Measurements from ENCODE around the gene PRRG2. TPM values are rescaled to one million over a fixed set of nuclear protein-coding genes. Genes with fewer than 3 reads are reported as not detected.

PRRG2 gene
- total and polyA plus RNA-seq, 8 donors: 6.5 to 15.9 (median 8.5) TPM

DNA sequence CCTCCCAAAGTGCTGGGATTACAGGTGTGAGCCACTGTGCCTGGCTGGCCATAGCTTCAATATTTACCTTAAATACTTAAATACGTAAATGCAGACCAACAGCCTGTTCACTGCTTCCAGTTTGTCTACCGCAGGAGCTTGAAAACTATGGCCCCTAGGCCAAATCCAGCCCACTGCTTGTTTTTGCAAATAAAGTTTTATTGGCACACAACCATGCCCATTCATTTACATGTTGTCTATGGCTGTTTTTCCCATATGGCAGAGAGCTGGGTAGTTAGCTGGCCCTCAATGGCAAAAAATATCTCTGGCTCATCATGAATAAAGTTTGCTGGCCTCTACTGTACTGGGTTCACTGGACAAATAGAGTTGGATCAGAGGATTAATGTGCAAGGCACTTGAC, 21.7 kb downstream of the PRRG2 start:
- no peak overlapping the region for H3K27ac ChIP-seq
- no peaks in the 10 kb centered on the region for H3K4me1 ChIP-seq
- TF ChIP-seq, protein P1, sequence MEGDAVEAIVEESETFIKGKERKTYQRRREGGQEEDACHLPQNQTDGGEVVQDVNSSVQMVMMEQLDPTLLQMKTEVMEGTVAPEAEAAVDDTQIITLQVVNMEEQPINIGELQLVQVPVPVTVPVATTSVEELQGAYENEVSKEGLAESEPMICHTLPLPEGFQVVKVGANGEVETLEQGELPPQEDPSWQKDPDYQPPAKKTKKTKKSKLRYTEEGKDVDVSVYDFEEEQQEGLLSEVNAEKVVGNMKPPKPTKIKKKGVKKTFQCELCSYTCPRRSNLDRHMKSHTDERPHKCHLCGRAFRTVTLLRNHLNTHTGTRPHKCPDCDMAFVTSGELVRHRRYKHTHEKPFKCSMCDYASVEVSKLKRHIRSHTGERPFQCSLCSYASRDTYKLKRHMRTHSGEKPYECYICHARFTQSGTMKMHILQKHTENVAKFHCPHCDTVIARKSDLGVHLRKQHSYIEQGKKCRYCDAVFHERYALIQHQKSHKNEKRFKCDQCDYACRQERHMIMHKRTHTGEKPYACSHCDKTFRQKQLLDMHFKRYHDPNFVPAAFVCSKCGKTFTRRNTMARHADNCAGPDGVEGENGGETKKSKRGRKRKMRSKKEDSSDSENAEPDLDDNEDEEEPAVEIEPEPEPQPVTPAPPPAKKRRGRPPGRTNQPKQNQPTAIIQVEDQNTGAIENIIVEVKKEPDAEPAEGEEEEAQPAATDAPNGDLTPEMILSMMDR (IDR thresholded peaks at IDR 0.05): no peak
- H3K4me3 ChIP-seq: no peak overlapping the region
- H3K9me3 ChIP-seq: no peaks in the 10 kb centered on the region
- FAIRE-seq (no peak), DNase-seq (no peak), ATAC-seq (no peak)
- WGBS, 2 donors: 95 to 96% methylated on average over 2 of the region's 2 CpGs
- intact Hi-C loops (cut with DNase I): no loop called here
- peaks cover 0 to 17% (median 8%) of the 10 kb centered on the region in 3 donors for H3K36me3 ChIP-seq
- no peaks in the 10 kb centered on the region for H3K27me3 ChIP-seq

DNA sequence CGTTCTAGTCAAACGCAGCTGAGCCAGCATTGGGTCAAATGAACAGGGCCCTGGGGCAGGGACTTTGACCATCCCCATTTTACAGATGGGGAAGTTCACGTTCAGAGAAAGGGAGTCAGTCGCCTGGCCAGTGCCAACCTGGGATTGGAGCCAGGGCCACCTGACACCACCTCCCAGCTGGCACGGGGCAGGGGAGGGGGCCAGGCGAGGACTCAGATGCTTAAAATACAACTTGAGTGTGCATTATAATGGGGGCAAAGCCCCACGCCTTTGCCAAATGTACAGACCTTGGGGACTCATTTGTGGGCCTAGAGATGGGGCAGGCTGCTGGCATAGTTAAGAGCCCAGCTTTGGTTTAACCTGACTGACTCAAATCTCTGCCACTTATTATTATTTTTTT, 24.5 kb downstream of the PRRG2 start:
- no peak for DNase-seq
- intact Hi-C loops (cut with DNase I): no loop called here

DNA sequence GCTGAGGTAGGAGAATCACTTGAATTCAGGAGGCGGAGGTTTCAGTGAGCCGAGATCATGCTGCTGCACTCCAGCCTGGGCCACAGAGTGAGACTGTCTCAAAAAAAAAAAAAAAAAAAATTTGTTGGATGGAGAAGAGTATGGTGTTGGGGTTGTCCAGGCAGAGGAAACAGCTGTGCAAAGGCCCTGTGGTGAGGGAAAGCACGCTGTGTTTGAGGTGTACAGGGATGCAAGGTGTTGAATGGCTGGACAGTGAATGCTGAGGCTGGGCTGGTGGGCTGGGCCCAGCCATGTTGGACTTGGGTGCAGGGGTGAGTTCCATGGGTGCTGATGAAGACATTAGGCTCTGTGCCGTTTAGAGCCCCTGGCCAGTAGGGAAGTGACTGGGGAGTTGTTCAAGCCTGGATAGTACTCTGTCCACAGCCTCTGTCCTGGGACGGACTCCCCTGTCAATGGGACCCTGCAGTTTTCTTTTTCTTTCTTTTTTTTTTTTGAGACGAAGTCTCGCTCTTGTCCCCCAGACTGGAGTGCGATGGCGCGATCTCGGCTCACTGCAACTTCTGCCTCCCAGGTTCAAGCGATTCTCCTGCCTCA, 28.5 kb downstream of the PRRG2 start:
- Histone ChIP-seq H3K9me3 (no peaks in the 10 kb centered on the region), H3K27me3 (no peaks in the 10 kb centered on the region), H3K4me1 (no peaks in the 10 kb centered on the region), H3K4me3 (no peak overlapping the region), H3K36me3 (peaks cover 0 to 9% (median 0%) of the 10 kb centered on the region in 3 donors), H3K27ac (no peak overlapping the region)
- no peak for DNase-seq
- TF ChIP-seq, protein P1 (IDR thresholded peaks at IDR 0.05): no peak
- ATAC-seq: no peak
- 97 to 98% methylated on average over 12 of the region's 12 CpGs for WGBS, 2 donors
- FAIRE-seq: no peak
- intact Hi-C loops (cut with DNase I): no loop called here

More for the DNA sequence above, 24.5 kb downstream of the PRRG2 start:
- no peaks in the 10 kb centered on the region for H3K4me1 ChIP-seq
- no peak for FAIRE-seq
- no peaks in the 10 kb centered on the region for H3K27me3 ChIP-seq
- WGBS, 2 donors: 57 to 61% methylated on average over 7 of the region's 7 CpGs
- TF ChIP-seq, protein P1 (IDR thresholded peaks at IDR 0.05): no peak
- H3K27ac ChIP-seq: no peak overlapping the region
- ATAC-seq: peak in 1 of 4 donors; percentile 24
- H3K36me3 ChIP-seq: peaks cover 0 to 10% (median 9%) of the 10 kb centered on the region in 3 donors
- H3K4me3 ChIP-seq: no peak overlapping the region
- no peaks in the 10 kb centered on the region for H3K9me3 ChIP-seq

DNA sequence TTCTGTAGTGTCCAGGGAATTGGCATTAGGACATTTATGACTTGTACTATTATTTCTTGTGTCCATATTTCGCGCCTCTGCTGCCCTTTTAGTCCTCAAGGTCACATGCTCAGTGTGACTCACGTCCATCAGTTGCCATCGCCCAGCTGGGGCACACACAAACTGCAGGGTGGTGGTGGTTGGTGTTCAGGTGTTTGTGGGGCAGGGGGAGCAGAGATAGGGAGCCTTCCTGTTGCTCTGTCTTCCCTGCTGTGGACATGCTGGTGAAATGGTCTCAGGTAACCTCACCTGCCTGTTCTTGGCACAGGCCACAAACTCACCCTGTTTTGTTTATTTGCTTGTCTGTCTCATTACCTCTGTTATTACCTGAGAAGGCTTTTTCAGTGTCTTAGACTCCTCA, 32.3 kb downstream of the PRRG2 start:
- Histone ChIP-seq H3K4me3 (no peak overlapping the region), H3K4me1 (no peaks in the 10 kb centered on the region), H3K9me3 (no peaks in the 10 kb centered on the region), H3K36me3 (peaks cover 0 to 23% (median 14%) of the 10 kb centered on the region in 3 donors), H3K27me3 (no peaks in the 10 kb centered on the region), H3K27ac (no peak overlapping the region)
- peak in 1 of 6 donors; percentile 55 for DNase-seq
- TF ChIP-seq, protein P1 (IDR thresholded peaks at IDR 0.05): no peak
- 43 to 46% methylated on average over 4 of the region's 4 CpGs for WGBS, 2 donors
- intact Hi-C loops (cut with DNase I): no loop called here
- FAIRE-seq: no peak
- peak; percentile 25 to 74 (median 54) for ATAC-seq

DNA sequence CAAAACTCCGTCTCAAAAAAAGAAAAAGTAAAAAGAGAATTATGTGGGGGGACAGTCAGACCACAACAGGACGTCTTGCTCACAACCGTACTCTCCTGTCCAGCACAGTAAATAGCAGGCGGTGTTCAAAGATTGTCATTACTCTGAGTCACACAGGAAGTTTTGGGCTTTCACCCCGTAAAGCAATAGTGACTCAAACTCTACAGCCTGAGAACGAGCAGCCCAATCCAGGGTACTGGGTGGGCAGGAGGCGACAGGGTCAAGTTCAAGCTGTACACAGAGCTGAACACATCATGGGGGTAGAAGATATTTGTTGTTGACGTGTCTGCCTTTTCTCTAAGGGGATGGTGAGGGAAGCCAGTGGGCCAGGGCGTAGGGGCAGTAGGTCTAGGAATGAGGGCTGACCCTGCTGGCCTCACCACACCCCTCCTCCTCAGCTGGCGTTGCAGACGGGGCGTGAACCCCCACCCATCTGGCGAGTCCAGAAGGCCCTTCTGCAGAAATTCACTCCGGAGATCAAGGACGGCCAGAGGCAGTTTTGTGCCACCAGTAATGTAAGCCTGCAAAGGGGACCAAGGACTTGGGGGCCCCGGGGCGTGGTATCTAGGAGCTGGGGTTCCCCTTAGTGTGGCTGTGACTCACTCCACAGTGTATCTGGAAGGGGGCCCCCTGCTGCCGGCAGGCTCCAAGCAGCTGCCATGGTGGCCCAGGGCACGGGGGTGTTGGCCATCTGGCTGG, 33.1 kb downstream of the PRRG2 start:
- TF ChIP-seq, protein P1 (IDR thresholded peaks at IDR 0.05): no peak
- Histone ChIP-seq H3K27ac (no peak overlapping the region), H3K9me3 (no peaks in the 10 kb centered on the region), H3K36me3 (peaks cover 0 to 22% (median 14%) of the 10 kb centered on the region in 3 donors), H3K4me3 (no peak overlapping the region), H3K27me3 (no peaks in the 10 kb centered on the region), H3K4me1 (no peaks in the 10 kb centered on the region)
- WGBS, 2 donors: 88 to 91% methylated on average over 19 of the region's 19 CpGs
- ATAC-seq: peak in 2 of 4 donors; percentile 36 to 40
- no peak for FAIRE-seq
- intact Hi-C loops (cut with DNase I): no loop called here
- no peak for DNase-seq

Measured in pancreas (tissue), 10 donors.